Stimulated activated CD4-positive, alpha-beta T cell treated with anti-CD3 and anti-CD28 coated beads, Interleukin-1b, Interleukin-23, amount 100 ng/mL, for 24 hours (primary cell): Measurements from ENCODE around the gene KLHDC7B.

Experiments used
- DNase-seq, 4 experiments: peaks; one replicate each; pipeline ENCODE4 v3.0.0-alpha.2; 2020; ENCODE audit warnings: low read depth in 4 of 4, low spot score in 1 of 4

Gene KLHDC7B

GRCh38 chr22:50547263-50547985 is 1.7 kb downstream of the KLHDC7B start:
- no peak for DNase-seq

- DNase-seq, result no peak
Observed at GRCh38 chr22:50548040-50548920, 2.6 kb downstream of the KLHDC7B start.

- DNase-seq, result no peak
Observed at GRCh38 chr22:50548921-50549790, 3.5 kb downstream of the KLHDC7B start.

- DNase-seq, result no peak
Observed at GRCh38 chr22:50550395-50550794, 4.7 kb downstream of the KLHDC7B start.

DNA sequence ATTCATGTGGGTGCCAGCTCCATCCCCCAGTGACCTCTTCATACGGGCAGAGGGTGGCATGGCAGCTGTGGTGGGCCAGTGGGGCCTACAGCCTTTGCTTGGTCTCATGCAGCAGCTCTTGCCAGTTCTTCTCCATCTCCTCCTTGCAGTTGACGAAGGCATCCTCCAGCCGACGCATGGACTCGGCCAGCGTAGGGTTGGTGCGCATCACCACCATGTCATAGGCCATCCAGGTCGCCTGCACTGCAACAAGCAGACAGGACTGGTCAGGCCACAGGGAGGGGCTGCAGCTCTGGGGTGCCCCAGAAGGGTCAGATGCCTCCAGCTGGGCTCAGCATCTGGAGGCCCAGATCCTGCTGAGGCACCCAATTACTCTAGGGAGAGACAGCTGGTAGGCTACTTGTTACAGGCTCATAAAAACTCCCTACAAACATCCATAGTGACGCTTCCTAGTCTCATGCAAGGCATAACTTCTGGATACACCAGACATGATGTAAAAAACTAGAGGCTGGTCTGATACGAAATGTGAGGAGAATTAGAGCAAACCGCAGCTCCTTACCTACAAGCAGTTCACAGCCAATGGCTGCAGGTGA is 5.6 kb downstream of the KLHDC7B start:
- DNase-seq, result no peak

- DNase-seq, result no peak
Observed at GRCh38 chr22:50553310-50553709, 7.6 kb downstream of the KLHDC7B start.

DNA sequence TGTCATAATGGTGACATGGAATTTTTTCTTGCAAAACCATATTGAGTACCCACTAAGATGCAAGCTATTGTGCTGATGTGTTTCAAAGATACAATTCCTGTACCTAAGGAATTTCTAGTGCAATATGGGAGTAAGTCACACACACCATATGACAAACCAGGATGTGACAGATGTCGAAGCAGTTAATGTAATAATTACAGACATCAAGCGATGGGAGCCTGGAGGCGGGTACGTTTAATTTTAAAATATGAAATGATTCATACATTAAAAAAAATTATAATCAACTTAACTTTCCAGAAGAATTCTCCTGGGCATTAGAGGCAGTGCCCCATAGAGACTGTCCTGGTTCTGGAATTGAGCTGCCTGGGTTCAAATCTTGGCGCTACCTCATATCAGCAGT is 11.0 kb downstream of the KLHDC7B start:
- DNase-seq, result no peak

GRCh38 chr22:50560034-50560433 is 14.3 kb downstream of the KLHDC7B start:
- DNase-seq, result no peak

GRCh38 chr22:50561401-50562358 is 16.0 kb downstream of the KLHDC7B start:
- no peak for DNase-seq

DNA sequence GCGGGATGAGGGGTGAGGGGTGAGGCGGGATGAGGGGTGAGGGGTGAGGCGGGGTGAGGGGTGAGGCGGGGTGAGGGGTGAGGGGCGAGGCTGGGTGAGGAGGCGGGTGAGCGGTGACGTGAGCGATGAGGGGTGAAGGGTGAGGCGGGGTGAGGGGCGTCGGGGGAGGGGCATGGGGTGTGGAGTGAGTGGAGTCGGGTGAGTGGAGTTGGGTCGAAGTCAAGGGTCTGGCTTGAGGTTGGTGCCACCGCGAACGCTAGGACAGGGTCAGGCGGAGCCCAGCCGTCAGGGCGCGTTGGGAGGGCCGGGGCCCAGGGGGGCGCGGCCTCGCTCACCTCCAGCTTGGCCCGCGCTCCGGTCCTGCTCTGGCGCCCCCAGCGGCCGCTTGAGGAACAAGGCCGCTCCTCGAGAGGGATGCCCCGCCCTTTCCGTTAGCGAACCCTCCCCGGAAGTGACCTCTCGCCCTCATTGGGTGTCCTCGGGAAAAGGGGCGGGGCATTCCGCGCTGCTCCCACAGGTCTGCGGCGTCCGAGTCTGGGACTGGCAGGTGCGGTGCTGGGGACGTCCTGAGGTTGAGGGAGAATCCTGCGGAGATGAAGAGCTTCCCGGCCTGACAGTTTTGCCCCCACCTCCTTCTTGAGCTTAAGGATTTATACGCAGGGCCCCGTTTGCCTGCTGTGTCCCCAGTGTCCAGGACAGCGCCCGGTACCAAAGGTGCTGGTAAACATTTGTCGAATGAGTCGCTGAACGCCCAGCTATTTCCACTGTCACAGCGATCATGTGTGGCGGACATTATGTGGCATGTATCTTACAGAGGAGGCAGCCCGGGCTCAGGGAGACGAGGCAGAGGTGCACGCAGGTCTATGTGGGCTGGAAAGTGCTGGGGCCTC is 17.1 kb downstream of the KLHDC7B start, which contains the start of gene SYCE3:
Gene SYCE3 (minus strand): TSS at position 397 of the 890 bp plus-strand sequence. CDS start 6,514 bp downstream, outside the sequence.
- DNase-seq, result peak; percentile 97 to 98 (median 98)

DNA sequence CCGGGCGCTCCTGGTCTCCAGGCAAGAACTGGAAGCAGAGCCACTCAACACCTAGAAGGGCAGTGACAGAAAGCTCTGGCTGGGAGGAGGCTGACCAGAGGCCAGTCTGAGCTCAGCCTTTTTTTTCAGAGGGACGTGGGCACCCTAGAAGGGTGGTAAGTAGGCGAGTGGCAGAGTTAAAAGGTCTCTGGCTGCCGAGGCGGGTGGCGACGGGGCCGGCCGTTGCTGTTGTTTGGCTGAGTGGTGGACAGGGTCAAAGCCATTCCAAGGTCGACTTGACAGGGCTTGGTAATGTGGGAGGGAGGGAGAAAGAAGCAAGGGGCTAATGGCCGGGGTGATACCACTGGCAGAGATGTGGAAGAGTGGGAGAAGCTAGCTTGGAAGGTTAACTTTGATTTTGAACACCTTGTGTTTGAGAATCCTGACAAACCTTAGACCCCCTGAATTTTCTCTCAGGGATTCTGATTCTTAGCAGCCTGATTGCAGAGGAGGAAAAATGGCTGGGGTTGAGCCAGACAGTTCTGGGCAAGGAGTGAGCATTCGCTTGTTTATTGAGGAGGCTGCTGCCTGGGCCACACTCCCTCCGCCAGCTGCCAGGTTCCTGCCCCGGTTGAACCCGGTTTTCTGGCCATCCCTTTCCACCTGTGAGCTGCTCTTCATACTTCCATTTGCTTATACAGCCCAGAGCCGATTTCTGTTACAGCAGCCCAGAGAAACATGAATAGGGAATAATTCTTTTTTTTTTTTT is 17.9 kb downstream of the KLHDC7B start:
- DNase-seq, result no peak

- no peak for DNase-seq
Observed at GRCh38 chr22:50564289-50564688, 18.6 kb downstream of the KLHDC7B start.

- no peak for DNase-seq
Observed at GRCh38 chr22:50567721-50568252, 22.1 kb downstream of the KLHDC7B start.

DNA sequence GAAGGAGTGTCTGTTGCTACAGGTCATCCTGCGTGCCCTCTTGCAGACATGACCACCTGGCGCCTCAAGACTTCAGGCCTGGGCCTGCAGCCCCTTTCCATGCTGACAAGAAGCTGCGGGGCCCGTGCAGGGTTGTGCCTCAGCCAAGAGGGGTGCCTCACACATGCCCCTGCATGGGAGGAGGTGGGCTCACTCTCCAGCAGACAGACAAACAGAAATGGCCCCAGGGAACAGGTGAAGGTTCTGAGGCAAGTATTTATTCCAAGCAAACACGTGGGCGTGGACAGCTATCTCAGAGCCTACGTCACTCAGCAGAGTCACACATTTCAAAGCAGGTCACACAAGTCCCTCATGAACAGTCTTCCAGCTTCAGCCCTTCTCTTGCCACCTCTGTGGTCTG is 22.9 kb downstream of the KLHDC7B start:
- DNase-seq, result no peak

DNA sequence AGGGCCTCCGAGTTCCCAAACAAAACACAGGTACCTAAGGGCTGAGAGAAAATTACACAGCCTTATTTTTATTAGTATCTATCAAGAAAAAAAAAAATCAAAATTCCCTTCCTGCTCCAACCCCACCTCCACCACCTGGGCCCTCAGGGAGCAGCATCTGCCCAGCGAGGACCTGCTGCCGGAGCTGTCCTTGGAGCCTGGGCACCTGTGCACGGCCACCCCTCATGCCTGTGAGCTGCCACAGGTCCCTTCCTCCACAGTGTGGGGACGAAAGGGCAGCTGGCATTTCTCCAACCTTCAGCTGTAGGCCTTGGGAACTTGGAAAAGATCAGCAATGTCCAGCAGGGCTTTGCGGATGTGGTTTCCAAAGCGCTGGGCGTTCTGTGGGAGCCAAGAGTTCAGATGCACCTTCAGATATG is 23.4 kb downstream of the KLHDC7B start:
- DNase-seq, result no peak

DNA sequence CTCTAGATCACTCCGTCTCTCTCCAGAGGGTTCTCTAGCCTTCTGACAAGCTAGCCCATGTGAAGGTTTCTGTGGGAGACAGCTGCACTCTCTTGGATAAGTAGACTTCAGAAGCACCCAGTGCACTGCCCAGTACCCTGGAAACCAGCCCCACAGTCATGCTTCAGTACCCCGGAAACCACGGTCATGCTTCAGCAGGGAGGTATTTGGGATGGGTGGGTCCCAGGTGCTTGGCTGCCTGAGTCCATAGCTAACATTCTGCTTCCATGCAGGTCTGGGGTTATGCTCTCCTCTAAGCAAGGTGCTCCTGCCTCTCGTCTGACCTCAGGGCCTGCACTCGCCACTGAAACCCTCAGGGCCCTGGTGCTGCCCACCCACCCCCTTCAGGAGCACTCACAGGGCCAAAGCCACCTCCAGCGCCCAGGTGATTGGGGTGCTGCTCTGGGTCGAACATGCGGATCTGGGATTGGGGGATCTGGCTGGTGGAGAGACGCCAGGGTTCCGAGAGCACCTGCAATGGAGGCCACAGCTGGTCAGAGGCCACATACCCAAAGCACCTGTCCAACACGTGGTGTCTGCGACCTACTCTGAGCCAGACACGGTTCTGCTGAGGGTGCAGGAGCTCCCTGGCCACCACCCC is 24.3 kb downstream of the KLHDC7B start:
- DNase-seq, result no peak

DNA sequence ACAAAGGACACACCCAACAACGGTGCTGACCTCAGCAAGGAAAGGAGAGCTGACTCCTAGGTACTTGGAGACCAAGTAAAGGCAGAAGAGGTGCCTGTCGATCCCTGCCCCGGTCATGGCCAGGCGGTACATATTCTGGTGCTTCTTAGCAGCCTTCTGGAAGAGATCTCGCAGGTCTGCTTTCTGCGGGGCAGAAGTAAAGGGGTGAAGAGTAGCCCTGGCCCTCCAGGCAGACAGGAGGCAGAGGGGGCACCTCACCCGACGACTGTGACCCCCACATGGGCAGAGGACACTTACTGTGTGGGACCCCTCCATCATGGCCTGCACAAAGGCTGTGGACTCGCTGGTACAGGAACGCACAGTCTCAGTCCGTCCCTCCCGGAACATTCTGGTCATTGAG is 25.2 kb downstream of the KLHDC7B start:
- no peak for DNase-seq
